ENCODE data around the gene KRT85. TPM values are rescaled to one million over a fixed set of nuclear protein-coding genes. Genes with fewer than 3 reads are reported as not detected.
"Not testable (repeated sequence)": the region's sequence is repeated elsewhere in the genome, so short reads cannot be mapped to it uniquely, and the experiment has no call there.

Gene KRT85
- total RNA-seq, 1 donor from 2014 or later = not detected

- no peak for ATAC-seq
Measured at GRCh38 chr12:52323416-52324152, 43.7 kb downstream of the KRT85 start.

- ATAC-seq = no peak
Measured at GRCh38 chr12:52323001-52323400, 44.3 kb downstream of the KRT85 start.

DNA sequence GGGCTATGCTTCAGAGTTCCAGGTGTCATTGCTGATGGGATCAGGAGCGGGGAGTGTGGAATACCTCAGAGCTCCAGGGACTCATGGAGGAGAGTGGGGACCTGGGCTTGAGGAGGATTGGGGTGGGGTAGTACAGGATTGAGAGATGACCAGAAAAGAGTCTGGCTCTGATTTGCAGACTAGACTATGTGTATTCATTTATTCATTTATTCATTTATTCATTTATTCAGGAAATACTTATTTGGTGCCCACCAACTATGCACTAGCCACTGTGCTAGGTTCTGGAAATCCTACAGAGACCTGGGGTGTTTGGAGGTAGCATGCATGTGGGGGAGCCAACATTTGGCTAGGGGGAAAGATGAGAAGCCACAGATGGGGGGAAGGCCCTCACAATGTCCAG is 45.2 kb downstream of the KRT85 start:
- no peak for ATAC-seq

DNA sequence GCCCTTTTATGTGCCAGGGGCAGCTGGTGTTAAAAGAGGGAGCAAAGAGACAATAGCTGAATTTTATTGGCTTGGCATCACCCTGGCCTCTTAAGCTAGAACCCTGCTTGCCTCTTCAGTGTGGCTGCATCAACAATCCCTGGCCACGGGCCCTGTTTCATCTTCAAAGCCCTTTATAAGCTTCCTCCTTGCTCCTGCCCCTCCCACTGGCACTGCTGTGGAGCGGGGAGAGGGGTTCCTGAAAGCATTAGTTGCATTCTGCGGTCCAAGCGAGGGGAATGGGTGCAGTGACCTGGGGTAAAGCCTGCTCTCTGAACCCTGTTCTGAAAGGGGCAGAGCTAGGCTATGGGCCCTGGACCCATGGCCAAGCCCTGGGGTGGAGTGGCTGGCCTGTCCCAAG is 45.9 kb downstream of the KRT85 start:
- no peak for ATAC-seq

GRCh38 chr12:52320784-52321400 is 46.4 kb downstream of the KRT85 start, which contains the start of gene KRT83:
Gene KRT83 (minus strand): TSS chr12:52321398. CDS start chr12:52321335, 63 bp downstream.
- ATAC-seq = no peak

DNA sequence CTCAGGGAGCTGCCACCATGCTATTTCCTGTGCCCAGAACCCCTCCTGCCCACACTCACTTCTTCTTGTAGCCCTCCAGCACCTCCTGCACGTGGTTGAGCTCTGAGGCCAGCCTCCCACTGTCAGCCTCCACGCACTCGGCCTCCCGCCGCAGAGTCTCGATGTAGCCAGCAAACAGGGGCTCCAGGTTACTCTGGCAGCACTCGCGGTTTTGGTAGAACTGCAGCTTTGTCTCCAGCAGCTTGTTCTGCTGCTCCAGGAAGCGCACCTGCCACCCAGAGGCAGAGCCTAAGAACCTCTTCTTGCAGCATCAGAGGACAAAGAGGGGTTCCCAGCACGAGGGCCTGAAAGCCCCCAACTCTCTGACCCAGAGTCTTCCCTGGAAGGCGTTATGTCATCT is 48.2 kb downstream of the KRT85 start:
- no peak for ATAC-seq

DNA sequence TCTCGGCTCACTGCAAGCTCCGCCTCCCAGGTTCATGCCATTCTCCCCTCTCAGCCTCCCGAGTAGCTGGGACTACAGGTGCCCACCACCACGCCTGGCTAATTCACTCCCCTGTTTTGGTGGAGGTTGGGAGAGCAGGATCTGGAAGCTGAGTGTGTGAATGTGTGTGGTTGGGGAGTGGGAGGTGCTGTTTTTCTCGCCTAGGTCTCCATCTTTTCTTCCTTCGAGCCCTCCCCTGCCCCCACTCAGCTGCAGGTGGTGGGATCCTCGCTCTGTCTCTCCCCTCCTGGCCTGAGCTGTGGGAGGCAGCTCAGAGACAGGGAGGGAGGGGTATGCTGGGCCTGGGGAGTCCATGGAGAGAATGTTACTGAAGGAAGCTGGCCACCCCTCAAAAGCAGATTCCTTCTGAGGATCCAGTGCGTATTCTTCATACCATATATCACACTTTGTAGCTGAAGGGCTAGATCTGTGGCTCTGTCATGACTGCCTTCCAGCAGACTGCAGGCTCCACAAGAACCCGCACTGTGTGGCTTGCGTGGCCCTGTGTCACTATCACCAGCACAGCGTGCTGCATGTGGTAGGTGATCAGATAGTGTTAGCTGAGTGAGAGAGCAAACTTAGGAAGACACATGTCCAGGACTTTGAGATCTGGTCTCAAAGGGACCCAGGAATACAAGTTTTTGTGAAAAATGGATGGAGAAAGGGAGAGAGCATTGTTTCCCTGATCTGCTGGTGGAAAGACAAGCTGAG is 48.9 kb downstream of the KRT85 start:
- ATAC-seq = no peak

- ATAC-seq = no peak
Measured at GRCh38 chr12:52317468-52318052, 49.7 kb downstream of the KRT85 start.

GRCh38 chr12:52316701-52317100 is 50.6 kb downstream of the KRT85 start:
- no peak for ATAC-seq

DNA sequence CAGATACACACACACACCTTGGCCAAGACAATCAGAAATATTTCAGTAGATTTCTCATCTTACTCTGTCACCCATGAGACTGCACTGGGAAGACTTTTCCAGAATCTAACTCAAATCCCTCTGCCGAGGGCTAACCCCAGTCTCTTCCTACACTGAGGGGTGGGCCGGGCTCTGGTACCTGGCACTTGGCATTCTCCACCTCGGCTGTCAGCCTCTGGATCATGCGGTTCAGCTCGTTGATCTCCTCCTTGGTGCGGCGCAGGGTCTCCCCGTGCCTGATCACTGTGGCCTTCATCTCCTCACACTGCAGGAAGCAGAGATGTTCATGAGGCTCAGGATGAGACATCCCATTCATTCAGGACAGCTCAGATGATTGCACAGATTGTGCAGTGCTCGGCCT is 51.0 kb downstream of the KRT85 start:
- ATAC-seq = no peak

- ATAC-seq = not testable (repeated sequence)
Measured at GRCh38 chr12:52315721-52316120, 51.6 kb downstream of the KRT85 start.

DNA sequence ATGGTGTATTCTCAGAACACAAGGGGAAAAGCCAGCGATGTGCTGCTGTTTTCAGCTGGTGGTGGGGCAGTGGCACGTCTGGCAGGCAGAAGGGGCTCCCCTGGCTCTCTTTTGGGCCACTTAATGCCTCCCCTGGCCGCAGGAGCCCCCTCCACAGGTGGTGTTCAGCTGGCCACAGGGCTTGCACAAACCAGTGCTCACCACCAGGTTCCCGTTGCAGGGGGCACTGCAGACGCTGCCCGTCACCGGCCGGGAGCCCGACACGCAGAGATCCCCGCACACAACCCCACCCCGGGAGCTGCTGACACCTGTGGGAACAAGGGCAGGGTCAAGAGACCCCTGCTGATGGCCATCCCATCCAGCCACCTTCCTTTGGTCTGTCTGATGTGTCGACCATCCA is 52.8 kb downstream of the KRT85 start:
- ATAC-seq = no peak

DNA sequence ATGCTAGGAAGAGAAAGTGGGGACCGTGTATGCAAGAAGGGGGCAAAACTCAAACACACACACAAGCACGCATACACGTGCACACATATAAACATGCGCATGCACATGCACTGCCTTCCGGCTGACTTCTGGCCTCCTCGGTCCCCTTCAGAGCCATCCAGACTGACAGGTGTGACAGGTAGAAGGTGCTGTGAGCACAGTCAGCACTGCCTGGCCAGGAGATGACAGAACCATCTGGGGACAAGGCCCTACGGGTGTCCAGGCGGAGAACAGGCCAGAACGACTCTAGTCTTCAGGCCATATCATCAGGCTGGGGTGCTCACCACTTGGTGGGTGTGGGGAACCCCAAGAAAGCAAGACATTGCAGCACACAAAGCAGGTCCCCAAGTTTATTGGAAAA is 53.4 kb downstream of the KRT85 start:
- ATAC-seq = no peak

DNA sequence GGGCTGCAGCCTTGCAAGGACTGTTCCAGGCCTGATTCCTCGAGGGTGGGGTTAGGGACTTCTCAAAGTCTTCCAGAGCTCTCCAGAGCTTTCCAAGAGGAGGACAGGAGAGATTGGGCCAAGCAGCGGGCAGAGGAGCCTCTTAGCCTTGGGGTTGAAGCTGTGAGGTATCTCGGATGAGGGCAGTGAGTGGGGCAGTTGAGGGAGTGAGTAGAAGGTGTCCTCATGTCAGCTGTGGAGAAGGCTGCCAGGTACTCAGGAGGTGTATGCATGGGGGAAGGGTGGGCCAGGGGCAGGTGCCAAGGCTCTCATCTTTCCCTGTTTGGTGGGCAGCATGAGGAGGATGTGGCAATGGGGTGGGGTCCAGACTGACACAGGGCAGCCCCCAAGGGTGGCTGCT is 53.8 kb downstream of the KRT85 start:
- ATAC-seq = no peak

- no peak for ATAC-seq
Measured at GRCh38 chr12:52312086-52312485, 55.2 kb downstream of the KRT85 start.

- no peak for ATAC-seq
Measured at GRCh38 chr12:52311285-52311648, 56.0 kb downstream of the KRT85 start.

DNA sequence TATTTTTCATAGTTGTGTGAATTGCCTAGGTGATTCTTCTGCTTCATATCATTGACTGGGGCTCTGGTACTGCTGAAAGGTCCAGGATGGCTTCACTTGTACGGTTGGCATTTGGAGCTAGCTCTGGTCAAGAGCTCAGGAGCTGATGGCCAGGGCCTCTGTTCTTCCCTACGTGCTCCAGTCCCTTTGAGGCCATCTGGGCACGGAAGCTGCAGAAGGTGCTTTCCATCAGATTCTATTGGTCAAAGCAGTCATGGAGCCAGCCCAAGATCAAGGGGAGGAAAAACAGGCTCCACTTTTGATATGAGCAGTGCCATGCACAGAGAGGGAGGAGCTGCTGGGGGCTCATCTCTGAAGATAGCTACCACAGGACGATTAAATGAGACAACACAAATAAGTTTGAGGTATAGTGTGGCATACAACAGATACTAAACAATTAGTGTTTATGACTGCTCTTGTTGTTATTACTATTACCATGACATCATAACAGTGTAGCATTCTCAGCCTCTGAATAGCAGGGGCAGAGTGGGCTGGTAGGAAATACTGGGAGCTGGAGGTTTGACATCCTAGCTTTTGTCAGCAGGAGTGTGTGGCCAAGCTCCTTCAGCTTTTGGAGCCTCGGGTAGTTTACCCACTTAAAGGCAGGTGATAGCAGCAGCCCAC is 56.5 kb downstream of the KRT85 start:
- no peak for ATAC-seq

Other genes with a start within 250 kb of the KRT85 start
- 17.9 TPM for gene KRT80, start 175.5 kb downstream of the KRT85 start, total RNA-seq
- gene KRT7, start 134.2 kb downstream of the KRT85 start, total RNA-seq = 113 TPM
- gene KRT86, start 92.8 kb downstream of the KRT85 start, total RNA-seq = not detected
- gene KRT81, start 75.9 kb downstream of the KRT85 start, total RNA-seq = not detected
- gene KRT83, start 46.1 kb downstream of the KRT85 start, total RNA-seq = not detected
- gene KRT84, start 18.2 kb upstream of the KRT85 start, total RNA-seq = not detected
- gene KRT82, start 38.9 kb upstream of the KRT85 start, total RNA-seq = not detected
- gene KRT75, start 66.9 kb upstream of the KRT85 start, total RNA-seq = 0.84 TPM
- gene KRT6B, start 84.7 kb upstream of the KRT85 start, total RNA-seq = 2,496 TPM
- gene KRT6C, start 106.3 kb upstream of the KRT85 start, total RNA-seq = 2,886 TPM
- 18,870 TPM for gene KRT6A, start 125.8 kb upstream of the KRT85 start, total RNA-seq
- 11,855 TPM for gene KRT5, start 152.9 kb upstream of the KRT85 start, total RNA-seq
- not detected for gene KRT71, start 185.7 kb upstream of the KRT85 start, total RNA-seq
- gene KRT74, start 206.4 kb upstream of the KRT85 start, total RNA-seq = 0.12 TPM
- not detected for gene KRT72, start 234.0 kb upstream of the KRT85 start, total RNA-seq

Data from esophagus mucosa (tissue), 1 donor.